ENCODE results near the gene CCL25. TPM values are rescaled to one million over a fixed set of nuclear protein-coding genes. Genes with fewer than 3 reads are reported as not detected.

The CCL25 gene
- total and polyA plus RNA-seq, 2 donors (not counting 3 experiments of a cell fraction or from before 2014, with no cell fraction given) = not detected

GRCh38 chr19:8036434-8037099 lies 16.0 kb upstream of the CCL25 start:
- ChIA-PET CTCF (no interaction called here), POLR2A (no interaction called here)
- no peak overlapping the region for H3K4me3 ChIP-seq (replicated peaks in 1 of 3; ENCODE audit: insufficient read depth in 1 of 3, low read depth in 1 of 3, low read length in 3 of 3)
- no peaks in the 10 kb centered on the region for H4K20me1 ChIP-seq (replicated peaks; ENCODE audit: control insufficient read depth, extremely low read depth, insufficient read depth, low read length)
- no peak overlapping the region for H2AFZ ChIP-seq (ENCODE audit: low read depth, low read length)
- BruUV-seq (replicated peaks) = no TSS peak
- intact Hi-C loops (cut with micrococcal nuclease) = no loop called here
- H3K9me3 ChIP-seq (replicated peaks; ENCODE audit: control insufficient read depth, insufficient read depth, low read length) = no peaks in the 10 kb centered on the region
- no peak overlapping the region for H3K27ac ChIP-seq (ENCODE audit: insufficient read depth, low read depth, low read length)
- no peaks in the 10 kb centered on the region for H3K9me1 ChIP-seq (replicated peaks; ENCODE audit: control insufficient read depth, extremely low read depth, insufficient read depth, low read length)
- no peak overlapping the region for H3K4me2 ChIP-seq (ENCODE audit: insufficient read depth, low read length)
- no peaks in the 10 kb centered on the region for H3K4me1 ChIP-seq (ENCODE audit: control insufficient read depth, extremely low read depth, insufficient read depth, low read length)
- H3K36me3 ChIP-seq (ENCODE audit: control insufficient read depth in 2 of 2, extremely low read depth in 1 of 2, insufficient read depth in 2 of 2, low read length in 2 of 2) = no peaks in the 10 kb centered on the region
- dilution Hi-C loops (cut with MboI; ENCODE audit: extremely low pct_ligation_motif_present, low sequenced_read_pairs) = no loop called here
- H3K27me3 ChIP-seq (ENCODE audit: control insufficient read depth in 2 of 2, insufficient read depth in 2 of 2, low read length in 2 of 2) = peaks cover 0 to 4% of the 10 kb centered on the region in 2 experiments
- DNase-seq (ENCODE audit: low read depth, low spot score) (no peak), FAIRE-seq (no peak)
- H3K79me2 ChIP-seq (ENCODE audit: control insufficient read depth, insufficient read depth, low read length) = no peaks in the 10 kb centered on the region
- H3K9ac ChIP-seq (replicated peaks; ENCODE audit: extremely low read depth, insufficient read depth, low read length) = no peak overlapping the region
- no peak for TF ChIP-seq FOS (IDR thresholded peaks at IDR 0.05; ENCODE audit: borderline replicate concordance, insufficient read depth, low read length)
- TF ChIP-seq POLR2AphosphoS5 (IDR thresholded peaks at IDR 0.05; ENCODE audit: insufficient read depth, low read depth, low read length) = no peak
- no peak for TF ChIP-seq JUN (IDR thresholded peaks at IDR 0.05; ENCODE audit: borderline replicate concordance, insufficient read depth, insufficient read length, low read depth)
- no peak for TF ChIP-seq MAX (IDR thresholded peaks at IDR 0.05; ENCODE audit: insufficient read depth, insufficient read length)
- TF ChIP-seq, protein P1, sequence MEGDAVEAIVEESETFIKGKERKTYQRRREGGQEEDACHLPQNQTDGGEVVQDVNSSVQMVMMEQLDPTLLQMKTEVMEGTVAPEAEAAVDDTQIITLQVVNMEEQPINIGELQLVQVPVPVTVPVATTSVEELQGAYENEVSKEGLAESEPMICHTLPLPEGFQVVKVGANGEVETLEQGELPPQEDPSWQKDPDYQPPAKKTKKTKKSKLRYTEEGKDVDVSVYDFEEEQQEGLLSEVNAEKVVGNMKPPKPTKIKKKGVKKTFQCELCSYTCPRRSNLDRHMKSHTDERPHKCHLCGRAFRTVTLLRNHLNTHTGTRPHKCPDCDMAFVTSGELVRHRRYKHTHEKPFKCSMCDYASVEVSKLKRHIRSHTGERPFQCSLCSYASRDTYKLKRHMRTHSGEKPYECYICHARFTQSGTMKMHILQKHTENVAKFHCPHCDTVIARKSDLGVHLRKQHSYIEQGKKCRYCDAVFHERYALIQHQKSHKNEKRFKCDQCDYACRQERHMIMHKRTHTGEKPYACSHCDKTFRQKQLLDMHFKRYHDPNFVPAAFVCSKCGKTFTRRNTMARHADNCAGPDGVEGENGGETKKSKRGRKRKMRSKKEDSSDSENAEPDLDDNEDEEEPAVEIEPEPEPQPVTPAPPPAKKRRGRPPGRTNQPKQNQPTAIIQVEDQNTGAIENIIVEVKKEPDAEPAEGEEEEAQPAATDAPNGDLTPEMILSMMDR (IDR thresholded peaks at IDR 0.05; ENCODE audit: extremely low read depth in 1 of 2, insufficient read depth in 1 of 2, low read depth in 1 of 2, low read length in 2 of 2) = no peak
- no peak for TF ChIP-seq GATA2 (IDR thresholded peaks at IDR 0.05; ENCODE audit: insufficient read depth, insufficient read length, low read depth, low read length)
- no peak for TF ChIP-seq POLR2A (IDR thresholded peaks at IDR 0.05; ENCODE audit: low read depth, low read length)
- no peak for TF ChIP-seq EZH2 (IDR thresholded peaks at IDR 0.05; ENCODE audit: borderline replicate concordance, low read depth, low read length, severe bottlenecking)
- TF ChIP-seq MYC (IDR thresholded peaks at IDR 0.05; ENCODE audit: low read depth, low read length) = no peak

Measured in endothelial cell of umbilical vein (primary cell).